Measurements from ENCODE around the gene IQGAP1. TPM values are rescaled to one million over a fixed set of nuclear protein-coding genes. Genes with fewer than 3 reads are reported as not detected.
A peak's percentile ranks its signal among the peaks of the same experiment; 100 is the strongest.
"Not testable (repeated sequence)": the region's sequence is repeated elsewhere in the genome, so short reads cannot be mapped to it uniquely, and the experiment has no call there.

Gene IQGAP1
- total RNA-seq, 1 experiment from 2014 or later, result 264 TPM

DNA sequence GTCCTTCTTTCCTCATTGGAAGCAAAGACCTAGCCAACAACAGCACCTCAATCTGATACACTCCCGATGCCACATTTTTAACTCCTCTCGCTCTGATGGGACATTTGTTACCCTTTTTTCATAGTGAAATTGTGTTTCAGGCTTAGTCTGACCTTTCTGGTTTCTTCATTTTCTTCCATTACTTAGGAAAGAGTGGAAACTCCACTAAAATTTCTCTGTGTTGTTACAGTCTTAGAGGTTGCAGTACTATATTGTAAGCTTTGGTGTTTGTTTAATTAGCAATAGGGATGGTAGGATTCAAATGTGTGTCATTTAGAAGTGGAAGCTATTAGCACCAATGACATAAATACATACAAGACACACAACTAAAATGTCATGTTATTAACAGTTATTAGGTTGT lies 112.1 kb downstream of the IQGAP1 start:
- TF ChIP-seq, protein P1, sequence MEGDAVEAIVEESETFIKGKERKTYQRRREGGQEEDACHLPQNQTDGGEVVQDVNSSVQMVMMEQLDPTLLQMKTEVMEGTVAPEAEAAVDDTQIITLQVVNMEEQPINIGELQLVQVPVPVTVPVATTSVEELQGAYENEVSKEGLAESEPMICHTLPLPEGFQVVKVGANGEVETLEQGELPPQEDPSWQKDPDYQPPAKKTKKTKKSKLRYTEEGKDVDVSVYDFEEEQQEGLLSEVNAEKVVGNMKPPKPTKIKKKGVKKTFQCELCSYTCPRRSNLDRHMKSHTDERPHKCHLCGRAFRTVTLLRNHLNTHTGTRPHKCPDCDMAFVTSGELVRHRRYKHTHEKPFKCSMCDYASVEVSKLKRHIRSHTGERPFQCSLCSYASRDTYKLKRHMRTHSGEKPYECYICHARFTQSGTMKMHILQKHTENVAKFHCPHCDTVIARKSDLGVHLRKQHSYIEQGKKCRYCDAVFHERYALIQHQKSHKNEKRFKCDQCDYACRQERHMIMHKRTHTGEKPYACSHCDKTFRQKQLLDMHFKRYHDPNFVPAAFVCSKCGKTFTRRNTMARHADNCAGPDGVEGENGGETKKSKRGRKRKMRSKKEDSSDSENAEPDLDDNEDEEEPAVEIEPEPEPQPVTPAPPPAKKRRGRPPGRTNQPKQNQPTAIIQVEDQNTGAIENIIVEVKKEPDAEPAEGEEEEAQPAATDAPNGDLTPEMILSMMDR (IDR thresholded peaks at IDR 0.05; ENCODE audit: unreplicated experiment), result no peak
- no TSS peak for BruUV-seq (replicated peaks)
- Mint-ChIP-seq H3K4me3 (ENCODE audit: unreplicated experiment) (no peak overlapping the region), H3K27ac (ENCODE audit: low read depth, unreplicated experiment) (no peak overlapping the region), H3K27me3 (ENCODE audit: insufficient read depth, unreplicated experiment) (no peaks in the 10 kb centered on the region), H3K9me3 (ENCODE audit: unreplicated experiment) (no peaks in the 10 kb centered on the region), H3K36me3 (ENCODE audit: insufficient read depth, unreplicated experiment) (peaks cover 85% of the 10 kb centered on the region), H3K4me1 (ENCODE audit: insufficient read depth, unreplicated experiment) (no peaks in the 10 kb centered on the region)
- ChIA-PET POLR2A (interaction anchor here (0.7 to 1.7 kb wide), 2 partner anchors 9 to 148 kb away, joined by 3 to 5 read pairs; no protein-coding TSS in a partner anchor), CTCF (interaction anchor here (2.3 to 3.5 kb wide), 3 partner anchors 18 to 386 kb away, joined by 6 to 17 read pairs (median 10); no protein-coding TSS in a partner anchor)
- intact Hi-C loops (cut with micrococcal nuclease), result no loop called here
- no peak for DNase-seq (ENCODE audit: unreplicated experiment)

DNA sequence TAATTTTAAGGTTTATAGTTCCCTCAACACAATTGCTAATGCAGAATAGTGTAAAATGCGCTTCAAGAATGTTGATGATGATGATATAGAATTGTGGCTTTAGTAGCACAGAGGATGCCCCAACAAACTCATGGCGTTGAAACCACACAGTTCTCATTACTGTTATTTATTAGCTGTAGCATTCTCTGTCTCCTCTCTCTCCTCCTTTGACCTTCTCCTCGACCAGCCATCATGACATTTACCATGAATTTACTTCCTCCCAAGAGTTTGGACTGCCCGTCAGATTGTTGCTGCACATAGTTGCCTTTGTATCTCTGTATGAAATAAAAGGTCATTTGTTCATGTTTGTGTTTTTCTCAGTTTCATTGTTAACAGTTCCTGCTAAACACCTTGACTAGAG lies 113.9 kb downstream of the IQGAP1 start:
- intact Hi-C loops (cut with micrococcal nuclease), result no loop called here
- TF ChIP-seq, protein P1 (IDR thresholded peaks at IDR 0.05; ENCODE audit: unreplicated experiment), result no peak
- no peaks in the 10 kb centered on the region for H3K9me3 Mint-ChIP-seq (ENCODE audit: unreplicated experiment)
- H3K4me1 Mint-ChIP-seq (ENCODE audit: insufficient read depth, unreplicated experiment), result no peaks in the 10 kb centered on the region
- ChIA-PET CTCF (no interaction called here), POLR2A (no interaction called here)
- no peak overlapping the region for H3K4me3 Mint-ChIP-seq (ENCODE audit: unreplicated experiment)
- H3K27me3 Mint-ChIP-seq (ENCODE audit: insufficient read depth, unreplicated experiment), result no peaks in the 10 kb centered on the region
- H3K36me3 Mint-ChIP-seq (ENCODE audit: insufficient read depth, unreplicated experiment), result peaks cover 76% of the 10 kb centered on the region
- DNase-seq (ENCODE audit: unreplicated experiment), result no peak
- no TSS peak for BruUV-seq (replicated peaks)
- H3K27ac Mint-ChIP-seq (ENCODE audit: low read depth, unreplicated experiment), result peak overlapping the region; percentile 48

DNA sequence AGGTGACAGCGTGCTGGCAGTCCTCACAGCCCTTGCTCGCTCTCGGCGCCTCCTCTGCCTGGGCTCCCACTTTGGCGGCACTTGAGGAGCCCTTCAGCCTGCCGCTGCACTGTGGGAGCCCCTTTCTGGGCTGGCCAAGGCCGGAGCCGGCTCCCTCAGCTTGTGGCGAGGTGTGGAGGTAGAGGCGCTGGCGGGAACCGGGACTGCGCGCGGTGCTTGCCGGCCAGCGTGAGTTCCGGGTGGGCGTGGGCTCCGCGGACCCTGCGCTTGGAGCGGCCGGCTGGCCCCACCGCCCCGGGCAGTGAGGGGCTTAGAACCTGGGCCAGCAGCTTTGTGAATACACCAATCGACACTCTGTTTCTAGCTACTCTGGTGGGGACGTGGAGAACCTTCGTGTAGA lies 122.7 kb downstream of the IQGAP1 start:
- H3K4me1 Mint-ChIP-seq (ENCODE audit: insufficient read depth, unreplicated experiment); H3K27ac Mint-ChIP-seq (ENCODE audit: low read depth, unreplicated experiment); H3K4me3 Mint-ChIP-seq (ENCODE audit: unreplicated experiment); intact Hi-C loops (cut with micrococcal nuclease); DNase-seq (ENCODE audit: unreplicated experiment); BruUV-seq (replicated peaks); H3K27me3 Mint-ChIP-seq (ENCODE audit: insufficient read depth, unreplicated experiment); H3K9me3 Mint-ChIP-seq (ENCODE audit: unreplicated experiment): not testable (repeated sequence)
- ChIA-PET POLR2A (interaction anchor here (0.9 kb wide), 1 partner anchor 72 kb away, joined by 3 read pairs; no protein-coding TSS in a partner anchor), CTCF (interaction anchor here (0.7 to 2.6 kb wide), 2 partner anchors 191 to 373 kb away, joined by 3 to 14 read pairs; partner anchors contain the start of gene FES)
- H3K36me3 Mint-ChIP-seq (ENCODE audit: insufficient read depth, unreplicated experiment), result peaks cover 21% of the 10 kb centered on the region

DNA sequence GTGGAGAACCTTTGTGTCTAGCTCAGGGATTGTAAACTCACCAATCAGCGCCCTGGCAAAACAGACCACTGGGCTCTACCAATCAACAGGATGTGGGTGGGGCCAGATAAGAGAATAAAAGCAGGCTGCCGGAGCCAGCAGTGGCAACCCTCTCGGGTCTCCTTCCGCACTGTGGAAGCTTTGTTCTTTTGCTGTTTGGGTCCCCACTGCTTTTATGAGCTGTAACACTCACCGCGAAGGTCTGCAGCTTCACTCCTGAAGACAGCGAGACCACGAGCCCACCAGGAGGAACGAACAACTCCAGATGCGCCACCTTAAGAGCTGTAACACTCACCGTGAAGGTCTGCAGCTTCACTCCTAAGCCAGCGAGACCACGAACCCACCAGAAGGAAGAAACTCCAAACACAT lies 123.2 kb downstream of the IQGAP1 start:
- BruUV-seq (replicated peaks); H3K4me1 Mint-ChIP-seq (ENCODE audit: insufficient read depth, unreplicated experiment); intact Hi-C loops (cut with micrococcal nuclease); H3K4me3 Mint-ChIP-seq (ENCODE audit: unreplicated experiment); H3K27ac Mint-ChIP-seq (ENCODE audit: low read depth, unreplicated experiment); DNase-seq (ENCODE audit: unreplicated experiment); H3K27me3 Mint-ChIP-seq (ENCODE audit: insufficient read depth, unreplicated experiment); H3K9me3 Mint-ChIP-seq (ENCODE audit: unreplicated experiment): not testable (repeated sequence)
- CTCF ChIA-PET, result interaction anchor here (0.7 to 2.6 kb wide), 4 partner anchors 13 to 191 kb away, joined by 3 to 14 read pairs (median 4); no protein-coding TSS in a partner anchor
- H3K36me3 Mint-ChIP-seq (ENCODE audit: insufficient read depth, unreplicated experiment), result peaks cover 21% of the 10 kb centered on the region
- POLR2A ChIA-PET, result interaction anchor here (0.9 kb wide), 1 partner anchor 73 kb away, joined by 3 read pairs; no protein-coding TSS in a partner anchor

DNA sequence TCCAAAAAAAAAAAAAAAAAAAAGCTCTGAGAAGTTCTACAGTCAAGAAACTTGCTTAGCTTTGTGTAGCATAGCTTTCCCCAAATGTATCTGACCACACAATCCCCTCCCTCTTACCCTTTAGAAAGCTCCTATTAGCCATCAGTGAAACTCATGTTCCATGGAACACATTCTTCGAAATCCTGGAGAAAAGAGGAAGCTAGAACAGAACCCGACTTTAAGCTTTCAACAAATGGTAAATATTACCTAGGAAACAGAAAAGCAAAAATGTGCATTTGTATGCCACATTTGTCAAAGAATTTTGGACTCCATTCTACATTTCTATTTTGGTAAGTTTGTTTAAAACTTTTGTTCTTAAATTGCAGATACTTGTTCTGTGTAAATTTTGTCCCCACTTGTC lies 124.2 kb downstream of the IQGAP1 start:
- intact Hi-C loops (cut with micrococcal nuclease), result no loop called here
- H3K27ac Mint-ChIP-seq (ENCODE audit: low read depth, unreplicated experiment), result no peak overlapping the region
- no peak overlapping the region for H3K4me3 Mint-ChIP-seq (ENCODE audit: unreplicated experiment)
- ChIA-PET POLR2A (interaction anchor here (0.7 to 0.9 kb wide), 2 partner anchors 9 to 51 kb away, joined by 3 read pairs; no protein-coding TSS in a partner anchor), CTCF (interaction anchor here (0.6 to 1.8 kb wide), 5 partner anchors 12 to 334 kb away, joined by 3 to 6 read pairs (median 3); no protein-coding TSS in a partner anchor)
- TF ChIP-seq, protein P1 (IDR thresholded peaks at IDR 0.05; ENCODE audit: unreplicated experiment), result no peak
- no peaks in the 10 kb centered on the region for H3K4me1 Mint-ChIP-seq (ENCODE audit: insufficient read depth, unreplicated experiment)
- no TSS peak for BruUV-seq (replicated peaks)
- no peaks in the 10 kb centered on the region for H3K9me3 Mint-ChIP-seq (ENCODE audit: unreplicated experiment)
- no peak for DNase-seq (ENCODE audit: unreplicated experiment)
- peaks cover 10% of the 10 kb centered on the region for H3K36me3 Mint-ChIP-seq (ENCODE audit: insufficient read depth, unreplicated experiment)
- H3K27me3 Mint-ChIP-seq (ENCODE audit: insufficient read depth, unreplicated experiment), result no peaks in the 10 kb centered on the region

Data from MCF 10A (cell line).